ENCODE data around the gene BRD4.

The BRD4 gene

GRCh38 chr19:15307169-15307568, 25.2 kb downstream of the BRD4 start:
- no peak for DNase-seq

DNA sequence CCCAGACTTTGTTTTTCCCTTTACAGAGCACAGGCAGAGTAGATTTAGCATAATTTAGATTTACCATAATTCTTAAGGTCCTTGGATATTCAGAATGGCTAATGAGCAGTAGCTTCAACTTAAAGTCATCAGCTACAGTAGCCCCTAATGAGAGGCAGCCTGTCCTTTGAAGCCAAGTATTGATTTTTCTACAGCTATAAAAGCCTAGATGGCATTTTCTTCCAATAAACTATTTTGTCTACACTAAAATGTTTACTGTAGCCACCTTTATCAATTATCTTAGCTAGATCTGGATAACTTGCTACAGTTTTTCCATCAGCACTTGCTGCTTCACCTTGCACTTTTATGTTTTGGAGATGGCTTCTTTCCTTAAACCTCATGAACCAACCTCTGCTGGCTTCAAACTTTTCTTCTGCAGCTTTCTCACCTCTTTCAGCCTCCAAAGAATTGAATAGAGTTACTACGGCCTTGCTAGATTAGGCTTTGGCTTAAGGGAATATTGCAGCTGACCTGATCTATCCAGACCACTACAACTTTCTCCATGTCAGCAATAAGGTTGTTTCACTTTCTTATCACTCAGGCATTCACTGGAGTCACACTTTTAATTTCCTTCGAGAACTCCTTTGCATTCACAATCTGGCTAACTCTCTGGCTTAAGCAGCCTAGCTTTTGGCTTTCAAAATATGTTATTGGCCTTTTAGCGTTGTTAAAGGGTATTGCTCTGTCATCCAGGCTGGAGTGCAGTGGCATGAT, 26.6 kb downstream of the BRD4 start:
- DNase-seq, result no peak

DNA sequence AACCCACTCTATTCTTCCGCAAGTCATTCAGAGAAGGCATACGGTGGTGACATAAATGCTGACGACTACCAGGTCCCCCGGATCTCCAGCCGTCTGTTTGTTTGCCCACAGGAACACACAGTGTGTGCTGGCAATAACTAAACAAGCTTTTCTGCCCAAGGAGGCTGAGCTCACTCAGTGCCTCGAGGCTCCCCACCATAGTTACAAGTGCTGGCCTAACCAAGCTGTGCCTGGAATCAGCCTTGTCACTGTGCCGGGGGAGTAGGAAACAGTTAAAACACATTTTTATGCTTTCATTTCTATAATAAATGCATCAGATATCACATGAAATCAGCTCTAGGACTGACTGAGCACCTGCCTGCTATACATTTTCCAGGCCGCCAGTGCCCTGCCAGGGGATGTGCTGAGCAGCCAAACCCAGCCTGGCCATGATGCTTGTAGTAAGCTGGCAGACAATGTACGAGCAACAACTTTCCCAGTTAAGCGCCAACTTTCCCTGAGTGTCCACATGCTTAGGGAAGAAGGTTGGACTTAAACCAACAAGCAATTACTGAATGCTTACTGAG, 28.1 kb downstream of the BRD4 start:
- no peak for DNase-seq

GRCh38 chr19:15303105-15303780, 29.1 kb downstream of the BRD4 start:
- DNase-seq, result no peak

- DNase-seq, result no peak
Observed at GRCh38 chr19:15300533-15301197, 31.7 kb downstream of the BRD4 start.

DNA sequence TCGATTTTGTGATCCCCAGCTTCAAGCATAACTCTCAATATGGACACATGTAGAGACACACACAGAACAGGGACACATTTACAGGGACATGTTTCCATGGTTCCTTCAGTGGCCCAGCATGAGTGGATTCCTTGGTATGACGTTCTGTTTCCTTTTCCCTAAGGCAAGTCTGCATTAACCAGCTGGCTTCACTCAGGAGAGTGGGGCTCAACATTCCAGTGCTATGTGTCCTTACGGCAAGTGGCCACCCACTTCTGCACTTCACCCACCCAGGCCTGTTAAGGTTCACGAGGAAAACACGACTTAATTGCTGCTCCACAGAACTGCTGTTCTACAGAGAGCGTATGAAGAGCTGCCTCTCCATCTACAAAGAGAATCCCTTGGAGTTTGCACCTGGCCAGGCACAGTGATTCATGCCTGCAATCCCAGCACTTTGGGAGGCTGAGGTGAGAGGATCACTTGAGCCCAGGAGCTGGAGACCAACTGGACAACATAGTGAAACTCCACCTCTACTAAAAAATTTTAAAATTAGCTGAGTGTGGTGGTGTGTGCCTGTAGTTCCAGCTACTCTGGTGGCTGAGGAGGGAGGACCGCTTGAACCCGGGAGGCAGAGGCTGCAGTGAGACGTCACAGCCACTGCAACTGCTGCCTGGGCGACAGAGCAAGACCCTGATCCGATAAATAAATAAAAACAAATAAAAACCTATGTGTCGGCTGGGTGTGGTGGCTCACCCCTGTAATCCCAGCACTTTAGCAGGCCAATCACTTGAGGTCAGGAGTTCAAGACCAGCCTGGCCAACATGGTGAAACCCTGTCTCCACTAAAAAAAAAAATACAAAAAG, 32.5 kb downstream of the BRD4 start:
- no peak for DNase-seq

- DNase-seq, result no peak
Observed at GRCh38 chr19:15298847-15299567, 33.3 kb downstream of the BRD4 start.

- peak; percentile 19 for DNase-seq
Observed at GRCh38 chr19:15297416-15298224, 34.7 kb downstream of the BRD4 start.

- DNase-seq, result peak; percentile 37
Observed at GRCh38 chr19:15296841-15297415, 35.4 kb downstream of the BRD4 start.

- no peak for DNase-seq
Observed at GRCh38 chr19:15296353-15296752, 36.0 kb downstream of the BRD4 start.

DNA sequence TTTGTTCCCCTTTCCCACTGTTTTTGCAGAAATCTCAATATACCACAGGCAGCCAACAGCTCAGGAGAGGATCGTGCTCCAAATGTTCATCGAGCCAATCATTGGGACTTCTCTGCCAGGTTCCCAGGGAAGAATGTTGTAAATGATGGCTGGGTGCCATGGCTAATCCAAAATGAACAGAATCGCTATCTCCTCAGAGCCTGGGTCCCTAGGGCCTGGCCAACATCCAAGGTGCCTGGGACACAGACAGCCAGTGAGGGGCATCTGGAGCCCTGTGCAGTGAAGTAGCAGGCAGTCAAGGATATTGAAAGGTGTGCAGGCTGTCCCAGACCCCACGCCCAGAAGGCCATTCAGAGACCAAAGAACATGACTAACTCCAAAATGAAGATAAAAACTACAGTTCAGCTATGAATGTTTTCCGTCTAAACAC, 37.8 kb downstream of the BRD4 start:
- no peak for DNase-seq

GRCh38 chr19:15293781-15294491, 38.4 kb downstream of the BRD4 start:
- DNase-seq, result no peak

DNA sequence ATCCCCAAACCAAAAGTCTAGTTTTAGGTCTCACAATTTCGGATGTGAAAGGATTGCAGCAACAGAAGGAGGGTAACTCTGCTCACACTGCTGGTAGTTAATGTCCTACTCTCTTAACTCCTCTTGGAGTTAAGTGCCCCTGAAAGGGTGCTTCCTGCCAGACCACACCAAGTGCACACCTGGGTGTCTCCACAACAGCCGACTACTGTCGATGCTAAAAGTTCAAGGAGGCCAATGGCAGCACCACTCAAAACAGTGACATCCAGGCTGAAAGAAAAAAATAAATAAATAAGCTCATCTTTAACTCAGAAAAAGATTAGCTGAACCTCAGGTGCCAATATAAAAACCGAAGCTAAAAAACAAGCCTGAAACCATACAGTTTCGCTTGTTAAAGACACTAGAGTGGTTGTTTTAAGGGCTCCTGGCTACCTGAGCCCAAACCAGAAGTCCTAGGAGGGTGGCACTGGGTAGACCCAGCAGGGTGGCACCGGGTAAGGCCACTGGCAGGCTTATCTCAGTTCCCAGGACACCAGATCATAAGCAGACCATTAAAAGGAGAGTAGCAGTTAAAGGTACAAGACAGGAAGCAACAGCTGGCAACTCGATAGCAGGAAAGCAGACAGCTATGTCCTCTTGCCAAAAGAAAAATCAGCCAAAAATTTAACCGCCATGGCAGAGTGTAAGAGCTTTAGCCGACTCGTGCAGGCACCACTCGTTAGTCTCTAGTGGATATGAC, 39.3 kb downstream of the BRD4 start:
- DNase-seq, result peak; percentile 23

DNA sequence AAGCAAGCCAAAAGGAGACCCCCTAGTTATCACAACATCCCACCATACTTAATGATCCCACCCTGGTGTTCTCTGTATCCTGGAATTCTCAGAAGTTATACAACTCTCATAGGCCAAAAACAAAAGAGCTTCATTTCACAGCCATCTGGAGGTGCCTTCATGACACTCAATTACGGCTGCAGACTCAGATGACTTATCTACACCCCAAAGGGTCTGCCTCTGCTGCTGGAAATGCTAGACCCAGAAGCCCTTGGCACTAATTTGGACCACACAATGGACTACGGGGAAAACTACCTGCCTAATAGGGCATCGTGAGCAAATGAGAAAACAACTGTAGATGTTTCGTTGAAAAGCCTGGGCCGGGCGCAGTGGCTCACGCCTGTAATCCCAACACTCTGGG, 40.2 kb downstream of the BRD4 start:
- DNase-seq, result no peak

DNA sequence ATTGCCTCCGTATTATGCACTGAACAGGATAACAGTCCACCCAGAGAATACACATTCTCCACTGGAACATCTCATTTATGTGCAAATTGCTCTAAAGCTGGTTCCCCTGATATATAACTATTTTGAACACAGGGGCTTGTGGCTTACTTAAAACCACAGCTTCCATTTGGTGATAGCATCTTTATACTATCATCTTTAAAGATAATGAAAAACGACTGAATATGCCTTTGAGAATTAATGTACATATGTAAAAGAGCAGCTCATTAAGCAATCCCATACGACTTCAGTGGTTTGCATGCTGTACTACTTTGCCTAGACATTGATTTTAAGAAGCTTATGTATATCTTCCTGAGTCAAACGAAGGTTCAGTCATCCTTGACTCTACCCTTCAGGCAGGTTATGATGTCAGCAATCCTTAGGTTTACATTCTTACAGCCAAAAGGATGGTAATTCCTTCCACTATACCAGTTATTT, 40.8 kb downstream of the BRD4 start:
- no peak for DNase-seq

DNA sequence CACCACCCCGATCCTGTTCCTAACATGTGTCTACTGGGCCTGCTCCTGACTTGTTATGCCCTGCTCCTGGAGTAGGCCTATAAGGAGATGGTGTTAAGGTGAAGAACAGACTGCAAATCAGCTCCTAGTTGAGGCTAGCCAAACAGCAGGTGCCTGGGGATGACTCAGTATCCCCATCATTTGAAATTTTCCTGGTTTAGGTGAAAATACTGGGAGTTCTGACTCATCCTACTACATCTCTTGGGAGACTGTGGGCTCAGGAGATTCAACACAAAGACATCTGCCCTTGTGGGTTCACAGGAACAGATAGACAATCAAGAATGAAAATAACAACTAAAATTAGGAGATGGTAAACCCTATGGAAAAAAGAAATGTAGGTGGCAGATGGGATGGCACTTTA, 41.2 kb downstream of the BRD4 start:
- DNase-seq, result no peak

DNA sequence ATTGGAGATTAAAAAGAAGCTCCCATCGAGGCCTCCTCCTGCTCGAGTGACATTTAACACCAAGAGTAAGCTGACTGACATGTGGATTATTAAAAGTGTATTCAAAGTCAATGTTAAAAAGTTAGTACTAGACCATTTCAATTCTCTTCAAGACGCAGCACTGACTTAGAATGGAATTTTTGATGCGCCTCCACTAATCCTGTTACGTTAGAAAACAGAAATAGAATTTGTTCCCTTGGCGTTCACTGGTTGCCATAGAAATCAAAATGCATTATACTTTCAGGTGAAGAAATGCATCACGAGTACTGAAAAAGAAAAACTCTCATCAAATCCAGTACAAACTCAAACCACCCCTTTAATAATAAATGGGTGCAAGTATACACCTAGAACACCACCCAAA, 42.2 kb downstream of the BRD4 start:
- no peak for DNase-seq

- no peak for DNase-seq
Observed at GRCh38 chr19:15289673-15290072, 42.7 kb downstream of the BRD4 start.

Data from CD4-positive, alpha-beta T cell treated with Interleukin-21 for 1 hour (primary cell).